RWPE2 (cell line): Measurements from ENCODE around the gene ZSWIM6.

Experiments used
- ATAC-seq: fragments of 200-7000 bp; cut with Tn5 transposase; 3 replicates; pipeline ENCODE4 v1.9.1; 2021; ENCODE audit warnings: low read depth
- DNase-seq: peaks from one replicate; pipeline ENCODE4 v3.0.0-alpha.2; 2020; ENCODE audit warnings: low spot score
- H3K27ac ChIP-seq: fragments of 450-650 bp; 2 replicates; pipeline ENCODE4 v1.5.1; 2017; ENCODE audit warnings: mild to moderate bottlenecking; ENCODE audit not compliant: poor library complexity, severe bottlenecking
- H3K27me3 ChIP-seq: fragments of 250-450 bp; sonication (Bioruptor Pico); 2 replicates; pipeline ENCODE4 v1.5.1; 2021; ENCODE audit warnings: mild to moderate bottlenecking, moderate library complexity; ENCODE audit not compliant: insufficient read depth, poor library complexity, severe bottlenecking
- H3K36me3 ChIP-seq: fragments of 250-450 bp; sonication (Bioruptor Pico); 2 replicates; pipeline ENCODE4 v1.5.1; 2020; ENCODE audit warnings: low read depth, mild to moderate bottlenecking, moderate library complexity
- H3K4me1 ChIP-seq: fragments of 250-450 bp; sonication (Bioruptor Pico); 2 replicates; pipeline ENCODE4 v1.5.1; 2021; ENCODE audit warnings: mild to moderate bottlenecking, moderate library complexity; ENCODE audit not compliant: insufficient read depth, poor library complexity, severe bottlenecking
- H3K4me3 ChIP-seq: fragments of 250-450 bp; sonication (Bioruptor Pico); 2 replicates; pipeline ENCODE4 v1.5.1; 2021; ENCODE audit warnings: mild to moderate bottlenecking, moderate library complexity; ENCODE audit not compliant: severe bottlenecking
- H3K9me3 ChIP-seq: fragments of 250-450 bp; sonication (Bioruptor Pico); 2 replicates; pipeline ENCODE4 v1.5.1; 2021; ENCODE audit warnings: mild to moderate bottlenecking, moderate library complexity; ENCODE audit not compliant: severe bottlenecking
- TF ChIP-seq, protein P1 (sequence below): fragments of 450-650 bp; IDR thresholded peaks from one replicate; pipeline ENCODE4 v1.5.1; 2017; ENCODE audit warnings: mild to moderate bottlenecking, moderate library complexity; ENCODE audit not compliant: poor library complexity, severe bottlenecking

The ZSWIM6 gene

DNA sequence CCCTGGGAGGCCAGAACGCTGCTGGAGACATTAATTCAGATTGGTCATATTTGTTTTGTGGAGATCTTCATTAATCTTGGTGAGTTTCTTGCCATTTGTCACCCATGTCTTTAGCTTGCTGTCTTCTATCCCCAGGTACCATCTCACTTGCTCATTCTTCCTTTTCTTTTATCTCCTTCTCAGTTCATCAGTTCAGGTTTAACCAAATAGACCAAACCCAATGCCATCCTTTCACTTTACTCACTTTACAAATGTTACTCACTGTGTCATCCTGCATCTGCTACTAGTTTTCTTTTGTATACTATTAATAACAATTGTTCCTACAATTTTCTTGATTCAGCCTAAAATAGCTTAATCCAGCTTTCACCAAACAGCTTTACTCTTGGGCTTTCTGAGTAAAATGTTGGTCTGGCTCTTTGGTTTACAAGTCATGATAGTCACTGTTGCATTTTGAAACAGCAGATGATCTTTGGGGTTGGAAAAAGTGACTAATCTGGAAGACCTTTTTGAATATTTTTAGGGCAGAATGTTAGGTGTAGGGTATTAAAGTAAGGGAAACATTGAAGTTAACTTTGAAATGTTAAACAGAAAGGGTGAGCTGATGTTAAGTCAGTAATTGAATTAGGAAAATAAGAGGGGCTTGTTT lies 246.9 kb downstream of the ZSWIM6 start:
- TF ChIP-seq, protein P1, sequence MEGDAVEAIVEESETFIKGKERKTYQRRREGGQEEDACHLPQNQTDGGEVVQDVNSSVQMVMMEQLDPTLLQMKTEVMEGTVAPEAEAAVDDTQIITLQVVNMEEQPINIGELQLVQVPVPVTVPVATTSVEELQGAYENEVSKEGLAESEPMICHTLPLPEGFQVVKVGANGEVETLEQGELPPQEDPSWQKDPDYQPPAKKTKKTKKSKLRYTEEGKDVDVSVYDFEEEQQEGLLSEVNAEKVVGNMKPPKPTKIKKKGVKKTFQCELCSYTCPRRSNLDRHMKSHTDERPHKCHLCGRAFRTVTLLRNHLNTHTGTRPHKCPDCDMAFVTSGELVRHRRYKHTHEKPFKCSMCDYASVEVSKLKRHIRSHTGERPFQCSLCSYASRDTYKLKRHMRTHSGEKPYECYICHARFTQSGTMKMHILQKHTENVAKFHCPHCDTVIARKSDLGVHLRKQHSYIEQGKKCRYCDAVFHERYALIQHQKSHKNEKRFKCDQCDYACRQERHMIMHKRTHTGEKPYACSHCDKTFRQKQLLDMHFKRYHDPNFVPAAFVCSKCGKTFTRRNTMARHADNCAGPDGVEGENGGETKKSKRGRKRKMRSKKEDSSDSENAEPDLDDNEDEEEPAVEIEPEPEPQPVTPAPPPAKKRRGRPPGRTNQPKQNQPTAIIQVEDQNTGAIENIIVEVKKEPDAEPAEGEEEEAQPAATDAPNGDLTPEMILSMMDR, result no peak
- ATAC-seq (no peak), DNase-seq (no peak)
- H3K9me3 ChIP-seq, result no peaks in the 10 kb centered on the region
- no peaks in the 10 kb centered on the region for H3K36me3 ChIP-seq
- H3K4me1 ChIP-seq, result peaks cover 6% of the 10 kb centered on the region
- no peak overlapping the region for H3K27ac ChIP-seq
- no peak overlapping the region for H3K4me3 ChIP-seq
- H3K27me3 ChIP-seq, result no peaks in the 10 kb centered on the region

DNA sequence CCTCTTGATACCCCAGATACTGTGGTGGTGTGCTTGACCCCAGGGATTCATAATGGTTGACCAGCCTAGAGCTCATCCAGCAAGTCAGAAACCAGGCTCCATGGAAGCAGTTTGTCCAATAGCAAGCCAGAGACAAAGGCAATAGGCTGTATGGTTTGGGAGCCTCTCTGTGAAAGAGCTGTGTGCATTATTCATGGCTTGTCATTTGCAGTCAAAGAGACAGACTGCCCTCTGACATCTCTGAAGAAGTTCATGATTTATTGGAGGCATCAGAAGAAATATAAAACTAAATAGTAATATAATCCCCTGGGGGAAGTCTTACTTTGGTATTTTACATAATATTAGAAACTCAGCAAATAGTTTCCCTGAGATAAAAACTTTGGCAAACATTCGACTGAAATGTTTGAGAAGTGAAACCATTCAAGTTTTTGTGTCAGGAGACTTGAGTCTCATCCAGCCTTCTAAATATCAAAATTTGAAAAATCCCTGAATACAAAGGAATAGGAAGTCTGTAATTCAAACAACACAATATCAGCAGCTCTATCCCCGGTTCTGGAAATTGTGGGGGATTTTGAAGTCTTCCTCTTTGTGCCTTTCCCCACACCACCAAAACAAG lies 250.3 kb downstream of the ZSWIM6 start:
- H3K36me3 ChIP-seq, result no peaks in the 10 kb centered on the region
- ATAC-seq, result no peak
- no peaks in the 10 kb centered on the region for H3K4me1 ChIP-seq
- no peaks in the 10 kb centered on the region for H3K27me3 ChIP-seq
- H3K9me3 ChIP-seq, result no peaks in the 10 kb centered on the region
- TF ChIP-seq, protein P1, result no peak
- no peak for DNase-seq
- H3K4me3 ChIP-seq, result no peak overlapping the region
- H3K27ac ChIP-seq, result no peak overlapping the region

DNA sequence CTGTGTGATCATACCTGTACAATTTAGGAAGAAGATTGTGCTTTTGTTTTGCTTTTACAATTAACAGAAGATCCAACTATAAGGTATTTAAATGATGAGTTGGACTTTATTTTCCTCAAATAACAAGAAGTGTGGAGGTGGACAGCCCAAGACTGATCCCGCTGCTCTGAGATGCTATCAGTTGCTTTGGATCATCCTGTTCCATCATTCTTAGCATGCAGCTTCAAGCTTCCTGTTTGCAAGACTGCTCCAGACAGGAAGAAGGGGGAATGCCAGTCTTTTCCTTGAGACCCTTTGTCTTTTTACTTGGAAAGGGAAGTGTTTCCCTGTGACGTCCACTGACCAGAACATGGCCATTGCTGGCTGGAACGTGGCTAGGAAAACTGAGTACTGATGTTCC lies 250.8 kb downstream of the ZSWIM6 start:
- Histone ChIP-seq H3K4me3 (no peak overlapping the region), H3K36me3 (no peaks in the 10 kb centered on the region), H3K27ac (no peak overlapping the region), H3K9me3 (no peaks in the 10 kb centered on the region), H3K27me3 (no peaks in the 10 kb centered on the region), H3K4me1 (no peaks in the 10 kb centered on the region)
- ATAC-seq (no peak), DNase-seq (no peak)
- TF ChIP-seq, protein P1, result no peak

DNA sequence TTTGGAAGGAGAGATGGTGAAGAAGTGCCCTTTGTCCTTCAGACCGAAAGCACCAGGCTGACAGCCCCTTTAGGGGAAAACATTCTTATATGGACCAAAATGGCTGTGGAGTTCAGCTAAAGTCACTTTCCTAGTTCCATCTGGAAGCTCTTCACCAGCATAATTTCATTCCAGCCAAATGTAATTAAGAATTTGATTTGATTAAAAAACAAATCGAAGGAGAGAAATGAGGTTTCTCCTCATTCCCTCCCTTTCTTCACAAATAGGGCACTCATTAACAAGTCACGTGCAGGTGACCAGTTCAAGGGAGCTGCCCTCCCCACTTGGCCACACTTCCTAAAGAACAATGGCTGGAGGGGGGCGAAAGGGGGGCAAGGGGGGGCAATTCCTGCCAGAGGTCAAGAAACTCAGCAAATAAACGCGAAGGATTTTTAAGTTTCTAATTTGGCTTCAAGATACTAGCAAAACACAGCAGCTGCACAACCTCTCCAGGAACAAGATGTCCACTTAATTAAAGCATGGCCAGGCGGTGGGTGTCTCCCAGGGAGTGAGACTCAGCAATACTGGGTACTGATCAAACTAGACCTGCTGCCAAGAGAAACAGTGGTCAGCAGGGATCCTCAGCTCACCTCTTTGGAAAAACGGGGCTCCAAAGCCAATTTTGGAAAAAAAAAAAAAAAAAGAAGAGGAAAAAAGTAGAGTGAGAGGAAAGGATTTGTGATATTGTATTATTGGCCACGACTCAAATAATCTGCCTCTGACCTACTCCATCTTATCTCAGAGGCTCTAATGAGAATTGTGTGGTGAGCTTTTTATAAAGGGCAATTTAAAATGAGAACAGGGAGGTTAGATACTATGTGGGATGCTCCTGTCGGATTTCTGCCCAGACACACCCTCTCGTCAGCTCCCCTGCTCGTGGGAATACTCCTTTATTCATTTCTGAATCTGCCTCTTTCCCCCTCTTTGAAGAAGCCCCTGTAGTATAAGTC lies 254.3 kb downstream of the ZSWIM6 start:
- Histone ChIP-seq H3K36me3 (no peaks in the 10 kb centered on the region), H3K27ac (no peak overlapping the region), H3K9me3 (no peaks in the 10 kb centered on the region), H3K4me1 (no peaks in the 10 kb centered on the region), H3K4me3 (no peak overlapping the region), H3K27me3 (no peaks in the 10 kb centered on the region)
- DNase-seq (no peak), ATAC-seq (no peak)
- TF ChIP-seq, protein P1, result no peak
